ENCODE results near the gene TRPM4.

The TRPM4 gene

DNA sequence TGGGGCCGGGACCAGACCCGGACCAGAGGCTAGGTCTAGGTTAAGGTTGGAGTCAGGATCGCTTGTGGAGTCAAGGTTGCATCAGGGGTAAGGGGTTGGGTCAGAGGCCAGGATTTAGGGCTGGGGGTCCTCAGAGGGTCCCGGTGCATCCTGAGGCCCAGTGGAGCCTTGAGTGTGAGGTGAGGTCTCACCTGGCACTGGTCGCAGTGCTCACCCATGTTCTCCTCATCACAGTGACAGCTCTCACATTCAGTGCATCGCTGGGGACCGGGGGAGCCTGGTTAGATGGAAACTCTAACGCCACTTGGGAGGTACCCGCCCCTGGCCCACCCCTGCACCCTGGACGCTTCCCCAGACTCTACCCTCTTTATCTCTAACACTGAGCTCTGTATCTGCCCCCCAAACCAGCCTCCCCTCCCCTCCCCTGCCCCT lies 5.5 kb upstream of the TRPM4 start:
- TF ChIP-seq, protein P1, sequence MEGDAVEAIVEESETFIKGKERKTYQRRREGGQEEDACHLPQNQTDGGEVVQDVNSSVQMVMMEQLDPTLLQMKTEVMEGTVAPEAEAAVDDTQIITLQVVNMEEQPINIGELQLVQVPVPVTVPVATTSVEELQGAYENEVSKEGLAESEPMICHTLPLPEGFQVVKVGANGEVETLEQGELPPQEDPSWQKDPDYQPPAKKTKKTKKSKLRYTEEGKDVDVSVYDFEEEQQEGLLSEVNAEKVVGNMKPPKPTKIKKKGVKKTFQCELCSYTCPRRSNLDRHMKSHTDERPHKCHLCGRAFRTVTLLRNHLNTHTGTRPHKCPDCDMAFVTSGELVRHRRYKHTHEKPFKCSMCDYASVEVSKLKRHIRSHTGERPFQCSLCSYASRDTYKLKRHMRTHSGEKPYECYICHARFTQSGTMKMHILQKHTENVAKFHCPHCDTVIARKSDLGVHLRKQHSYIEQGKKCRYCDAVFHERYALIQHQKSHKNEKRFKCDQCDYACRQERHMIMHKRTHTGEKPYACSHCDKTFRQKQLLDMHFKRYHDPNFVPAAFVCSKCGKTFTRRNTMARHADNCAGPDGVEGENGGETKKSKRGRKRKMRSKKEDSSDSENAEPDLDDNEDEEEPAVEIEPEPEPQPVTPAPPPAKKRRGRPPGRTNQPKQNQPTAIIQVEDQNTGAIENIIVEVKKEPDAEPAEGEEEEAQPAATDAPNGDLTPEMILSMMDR (IDR thresholded peaks at IDR 0.05; ENCODE audit: low read depth, low read length): no peak
- H3K4me3 ChIP-seq (ENCODE audit: low read depth, low read length): no peak overlapping the region

DNA sequence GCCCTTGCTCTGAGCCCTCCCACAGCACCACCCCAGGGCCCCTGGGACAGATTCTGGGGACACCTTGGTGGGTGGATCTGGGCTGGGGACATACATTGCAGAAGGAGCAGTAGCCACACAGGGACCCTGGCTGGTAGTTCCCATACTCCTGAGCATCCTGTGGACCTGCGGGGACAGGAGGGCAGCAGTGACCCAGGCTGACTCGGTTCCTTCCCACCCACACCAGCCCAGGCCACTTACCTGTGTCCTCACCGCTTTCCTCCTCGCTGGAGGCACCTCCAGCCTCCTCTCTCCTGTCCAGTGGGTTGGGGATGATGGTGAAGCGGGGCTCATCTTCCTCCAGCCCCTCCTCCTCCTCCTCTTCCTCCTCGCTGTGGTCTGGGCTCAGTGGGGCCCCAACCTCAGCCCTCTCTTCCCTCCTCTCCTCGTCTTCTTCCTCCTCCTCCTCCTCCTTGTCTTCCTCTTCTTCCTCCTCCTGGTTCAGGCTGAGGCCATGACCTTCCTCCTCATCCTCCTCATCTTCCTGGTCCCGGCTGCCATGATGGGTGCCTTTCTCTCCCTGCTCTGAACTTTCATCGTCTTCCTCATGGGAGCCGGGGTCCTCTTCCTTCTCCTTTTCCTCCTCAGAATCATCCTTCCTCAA lies 4.3 kb upstream of the TRPM4 start:
- TF ChIP-seq, protein P1 (IDR thresholded peaks at IDR 0.05; ENCODE audit: low read depth, low read length): no peak
- H3K4me3 ChIP-seq (ENCODE audit: low read depth, low read length): no peak overlapping the region

DNA sequence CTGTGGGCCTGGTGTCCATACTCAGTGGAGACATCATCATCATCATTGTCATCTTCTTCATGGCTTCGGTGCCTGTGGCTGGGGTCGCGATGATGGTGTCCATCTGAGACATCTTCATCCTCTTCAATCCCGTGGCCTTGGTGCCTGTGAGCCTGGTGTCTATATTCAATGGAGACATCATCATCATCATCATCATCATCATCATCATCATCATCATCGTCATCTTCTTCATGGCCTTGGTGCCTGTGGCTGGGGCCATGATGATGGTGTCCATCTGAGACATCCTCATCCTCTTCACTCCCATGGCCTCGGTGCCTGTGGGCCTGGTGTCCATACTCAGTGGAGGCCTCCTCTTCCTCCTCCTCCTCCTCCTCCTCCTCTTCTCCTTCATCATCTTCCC lies 3.3 kb upstream of the TRPM4 start:
- TF ChIP-seq, protein P1 (IDR thresholded peaks at IDR 0.05; ENCODE audit: low read depth, low read length): no peak
- no peak overlapping the region for H3K4me3 ChIP-seq (ENCODE audit: low read depth, low read length)

DNA sequence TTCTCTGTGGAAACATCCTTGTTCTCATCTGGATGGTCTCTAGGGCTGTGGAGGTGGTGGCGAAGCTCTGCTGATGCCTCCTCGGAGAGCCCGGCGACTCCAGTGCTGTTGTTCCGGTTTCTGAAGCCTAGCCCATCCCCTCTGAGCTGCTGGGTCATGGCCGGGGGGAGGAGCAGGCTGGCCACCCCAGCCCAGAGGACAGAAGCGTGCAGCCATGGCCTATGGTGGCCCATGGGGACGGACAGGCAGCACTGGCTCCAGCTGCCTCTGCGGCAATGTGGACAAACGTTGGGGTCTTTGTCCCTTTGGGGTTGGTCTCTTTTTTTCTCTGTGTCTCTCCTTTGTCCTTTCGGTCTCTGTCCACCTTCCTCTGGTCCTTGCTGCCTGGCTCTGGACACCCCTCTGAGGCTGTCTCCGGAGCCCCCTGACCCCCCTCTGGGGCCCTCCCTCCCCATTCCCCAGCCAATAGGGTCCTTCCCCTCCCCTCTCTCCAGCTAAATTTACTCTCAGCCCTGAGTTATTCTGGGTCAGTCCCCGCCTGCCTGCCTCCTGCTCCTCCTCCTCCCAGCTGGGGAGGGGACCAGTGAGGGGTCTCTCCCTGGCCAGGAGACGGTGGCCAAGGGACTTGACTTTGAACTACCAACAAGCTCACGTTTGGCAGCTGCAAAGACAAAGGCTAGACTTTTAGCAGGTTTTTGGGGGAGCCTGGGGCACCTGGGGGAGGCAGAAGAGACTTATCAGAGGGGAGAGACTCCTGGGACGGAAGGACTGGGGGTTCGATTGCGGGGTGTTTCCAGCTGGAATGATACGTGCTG lies 2.4 kb upstream of the TRPM4 start, which contains the start of gene HRC:
HRC (minus strand) TSS at position 392 of the 815 bp plus-strand sequence; CDS start at position 233, 159 bp downstream.
- TF ChIP-seq, protein P1 (IDR thresholded peaks at IDR 0.05; ENCODE audit: low read depth, low read length): no peak
- no peak within 1 kb of the TSS for H3K4me3 ChIP-seq (ENCODE audit: low read depth, low read length)

DNA sequence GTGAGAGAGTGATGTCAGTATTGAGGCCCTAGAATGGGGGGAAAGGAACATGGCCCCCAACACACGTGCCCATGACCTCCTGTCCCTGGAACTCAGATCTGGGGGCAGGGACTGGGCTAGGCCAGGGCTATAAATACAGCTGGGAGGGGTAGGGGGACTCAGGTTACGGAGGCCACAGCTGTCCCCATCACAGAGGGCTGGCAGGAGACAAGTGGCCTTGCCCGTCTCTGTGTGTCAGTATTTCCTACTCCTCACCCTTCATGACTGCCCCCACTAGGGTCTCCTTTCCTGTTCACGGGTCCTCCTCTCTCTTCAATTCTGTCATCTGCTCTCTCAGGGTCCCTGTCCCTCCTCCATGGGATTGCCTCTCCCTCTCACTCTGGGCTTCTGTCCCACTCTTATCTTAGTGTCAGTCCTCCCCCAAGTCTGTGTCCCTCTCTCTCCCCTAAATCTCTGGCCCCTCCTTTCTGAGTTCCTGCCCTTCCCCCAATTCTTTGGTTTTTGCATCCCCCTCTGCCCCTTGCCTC lies 1.7 kb upstream of the TRPM4 start:
- TF ChIP-seq, protein P1 (IDR thresholded peaks at IDR 0.05; ENCODE audit: low read depth, low read length): no peak
- no peak overlapping the region for H3K4me3 ChIP-seq (ENCODE audit: low read depth, low read length)

DNA sequence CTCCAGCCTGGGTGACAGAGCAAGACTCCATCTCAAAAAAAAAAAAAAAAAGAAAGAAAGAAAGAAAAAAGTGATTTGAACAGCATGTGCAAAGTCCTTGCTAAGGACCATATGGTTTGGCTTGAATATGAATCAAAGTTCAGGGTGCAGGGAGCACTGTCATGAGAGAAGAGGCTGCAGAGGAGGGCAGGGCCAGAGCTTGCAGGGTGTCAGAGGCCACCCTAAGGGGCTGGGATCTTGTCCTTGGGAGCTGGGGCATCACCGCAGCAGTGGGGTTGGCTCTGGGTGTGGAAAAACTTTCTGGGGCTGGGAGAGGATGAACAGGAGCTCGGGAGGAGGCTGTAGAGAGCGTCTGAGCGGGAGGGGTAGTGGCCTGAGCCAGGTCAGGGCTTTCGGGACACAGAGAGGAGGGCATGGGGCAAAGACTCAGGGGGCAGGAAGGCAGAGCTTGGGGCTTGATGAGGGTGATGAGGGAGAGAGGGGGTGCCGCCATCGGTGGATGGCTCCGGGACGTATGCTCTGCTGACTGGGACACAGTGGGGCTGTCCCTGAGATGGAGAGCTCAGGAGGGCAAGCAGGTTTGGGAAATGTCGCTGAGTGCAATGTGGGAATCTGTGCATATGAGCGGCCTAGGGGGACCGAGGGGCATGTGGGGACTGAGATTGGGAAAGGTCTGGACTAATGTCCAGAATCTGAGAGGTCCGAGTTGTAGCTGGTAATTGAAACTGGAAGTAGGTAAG lies 3.0 kb downstream of the TRPM4 start:
- TF ChIP-seq, protein P1 (IDR thresholded peaks at IDR 0.05; ENCODE audit: low read depth, low read length): no peak
- no peak overlapping the region for H3K4me3 ChIP-seq (ENCODE audit: low read depth, low read length)

All from WI38 (cell line).